HEK293 (cell line): ENCODE results near the gene NCOA7.
A peak's percentile ranks its signal among the peaks of the same experiment; 100 is the strongest.

Source experiments
- CTCF ChIA-PET: fragments of 350-600 bp; formaldehyde crosslinking; extraction: SDS; loops from one replicate; lab custom pipeline; 2021; ENCODE audit warnings: antibody characterized with exemption; lab: Yijun Ruan, JAX
- POLR2A ChIA-PET: fragments of 300-600 bp; formaldehyde crosslinking; extraction: SDS; loops from one replicate; lab custom pipeline; 2020; ENCODE audit warnings: antibody characterized with exemption, inconsistent platforms; lab: Yijun Ruan, JAX
- H3K27ac ChIP-seq: fragments of 200-500 bp; sonication (Bioruptor generic); 2 replicates; pipeline ENCODE4 v1.5.1; 2014; ENCODE audit warnings: low read depth, low read length, control low read depth, inconsistent platforms; ENCODE audit errors: extremely low read depth
- H3K36me3 ChIP-seq, 2 experiments: fragments of 200-500 bp in 1 of 2; sonication (Bioruptor generic) in 1 of 2; 1 replicate in 1 of 2; 2 replicates in 1 of 2; pipeline ENCODE4 v1.5.1; 2014 to 2017; ENCODE audit warnings: inconsistent platforms in 2 of 2, low read length in 2 of 2; ENCODE audit not compliant: control insufficient read depth in 2 of 2, insufficient read depth in 1 of 2
- H3K4me1 ChIP-seq: fragments of 200-500 bp; sonication (Bioruptor generic); 2 replicates; pipeline ENCODE4 v1.5.1; 2014; ENCODE audit warnings: mild to moderate bottlenecking, low read length, inconsistent platforms; ENCODE audit not compliant: control insufficient read depth, insufficient read depth
- H3K4me3 ChIP-seq: 2 replicates; pipeline ENCODE4 v1.5.1; 2011; ENCODE audit warnings: low read depth, mild to moderate bottlenecking, control low read depth, low read length, moderate library complexity
- H3K9me3 ChIP-seq: fragments of 200-500 bp; sonication (Bioruptor generic); 2 replicates; pipeline ENCODE4 v1.5.1; 2014; ENCODE audit warnings: low read depth, low read length, inconsistent platforms; ENCODE audit not compliant: control insufficient read depth, insufficient read depth
- EGR2 ChIP-seq: fragments of 450-650 bp; formaldehyde crosslinking; IDR thresholded peaks from 2 replicates; pipeline ENCODE4 v1.5.1; 2016; ENCODE audit warnings: low read depth, missing biosample characterization, missing genetic modification characterization
- GLI2 ChIP-seq: fragments of 450-650 bp; formaldehyde crosslinking; IDR thresholded peaks from 2 replicates; pipeline ENCODE4; 2017; ENCODE audit warnings: missing biosample characterization, missing genetic modification characterization, low read depth, borderline replicate concordance
- KLF8 ChIP-seq: fragments of 450-650 bp; formaldehyde crosslinking; IDR thresholded peaks from 2 replicates; pipeline ENCODE4 v1.5.1; 2016; ENCODE audit warnings: missing biosample characterization, missing genetic modification characterization
- KLF9 ChIP-seq: fragments of 450-650 bp; formaldehyde crosslinking; IDR thresholded peaks from 2 replicates; pipeline ENCODE4 v1.5.1; 2016; ENCODE audit warnings: missing biosample characterization, missing genetic modification characterization, low read depth
- OSR2 ChIP-seq: fragments of 450-650 bp; formaldehyde crosslinking; IDR thresholded peaks from 2 replicates; pipeline ENCODE4 v1.5.1; 2016; ENCODE audit warnings: missing biosample characterization, missing genetic modification characterization
- OVOL3 ChIP-seq: fragments of 450-650 bp; formaldehyde crosslinking; IDR thresholded peaks from 2 replicates; pipeline ENCODE4 v1.5.1; 2016; ENCODE audit warnings: missing biosample characterization, missing genetic modification characterization
- WT1 ChIP-seq: fragments of 450-650 bp; formaldehyde crosslinking; IDR thresholded peaks from 2 replicates; pipeline ENCODE4 v1.5.1; 2016; ENCODE audit warnings: missing biosample characterization, missing genetic modification characterization
- ZIC2 ChIP-seq: fragments of 450-650 bp; formaldehyde crosslinking; IDR thresholded peaks from 2 replicates; pipeline ENCODE4 v1.5.1; 2016; ENCODE audit warnings: missing biosample characterization, missing genetic modification characterization
- ZNF16 ChIP-seq: fragments of 450-650 bp; formaldehyde crosslinking; IDR thresholded peaks from 2 replicates; pipeline ENCODE4 v1.5.1; 2016; ENCODE audit warnings: low read depth, missing biosample characterization, missing genetic modification characterization
- ZNF239 ChIP-seq: fragments of 450-650 bp; formaldehyde crosslinking; IDR thresholded peaks from 2 replicates; pipeline ENCODE4 v1.5.1; 2016; ENCODE audit warnings: missing biosample characterization, missing genetic modification characterization
- ZNF311 ChIP-seq: fragments of 450-650 bp; formaldehyde crosslinking; IDR thresholded peaks from 2 replicates; pipeline ENCODE4 v1.5.1; 2017; ENCODE audit warnings: missing biosample characterization, missing genetic modification characterization, borderline replicate concordance
- ZNF366 ChIP-seq: fragments of 450-650 bp; formaldehyde crosslinking; conservative IDR thresholded peaks from 2 replicates; pipeline ENCODE4 v1.5.1; 2016; ENCODE audit warnings: missing biosample characterization, missing genetic modification characterization
- ZNF510 ChIP-seq: fragments of 450-650 bp; formaldehyde crosslinking; IDR thresholded peaks from 2 replicates; pipeline ENCODE4 v1.5.1; 2018; ENCODE audit warnings: mild to moderate bottlenecking, missing genetic modification characterization, missing biosample characterization; ENCODE audit not compliant: insufficient replicate concordance
- ZNF521 ChIP-seq: fragments of 450-650 bp; formaldehyde crosslinking; IDR thresholded peaks from 2 replicates; pipeline ENCODE4 v1.5.1; 2017; ENCODE audit warnings: missing biosample characterization, mild to moderate bottlenecking, missing genetic modification characterization
- ZNF555 ChIP-seq: fragments of 450-650 bp; formaldehyde crosslinking; conservative IDR thresholded peaks from 2 replicates; pipeline ENCODE4 v1.5.1; 2017; ENCODE audit warnings: missing biosample characterization, mild to moderate bottlenecking, missing genetic modification characterization, inconsistent platforms
- ZNF626 ChIP-seq: fragments of 450-650 bp; sonication (Bioruptor Pico); formaldehyde crosslinking; IDR thresholded peaks from 2 replicates; pipeline ENCODE4 v1.5.1; 2018; ENCODE audit warnings: missing biosample characterization, missing genetic modification characterization, inconsistent platforms
- ZNF629 ChIP-seq: fragments of 450-650 bp; formaldehyde crosslinking; IDR thresholded peaks from 2 replicates; pipeline ENCODE4 v1.5.1; 2017; ENCODE audit warnings: missing biosample characterization, missing genetic modification characterization
- ZNF654 ChIP-seq: fragments of 450-650 bp; formaldehyde crosslinking; IDR thresholded peaks from 2 replicates; pipeline ENCODE4 v1.5.1; 2016; ENCODE audit warnings: low read depth, missing biosample characterization, missing genetic modification characterization
- ZNF843 ChIP-seq: fragments of 450-650 bp; formaldehyde crosslinking; IDR thresholded peaks from 2 replicates; pipeline ENCODE4 v1.5.1; 2016; ENCODE audit warnings: missing biosample characterization, missing genetic modification characterization
- TF ChIP-seq, protein P1 (sequence below): fragments of 450-650 bp; formaldehyde crosslinking; IDR thresholded peaks from 2 replicates; pipeline ENCODE4 v1.5.1; 2016; ENCODE audit warnings: missing biosample characterization, missing genetic modification characterization
- TF ChIP-seq, protein P2 (sequence below): fragments of 450-650 bp; formaldehyde crosslinking; IDR thresholded peaks from 2 replicates; pipeline ENCODE4 v1.5.1; 2016; ENCODE audit warnings: missing biosample characterization, missing genetic modification characterization
- TF ChIP-seq, protein P3 (sequence below): fragments of 450-650 bp; formaldehyde crosslinking; IDR thresholded peaks from 2 replicates; pipeline ENCODE4 v1.5.1; 2016; ENCODE audit warnings: missing biosample characterization, missing genetic modification characterization
- TF ChIP-seq, protein P4 (sequence below): fragments of 450-650 bp; formaldehyde crosslinking; conservative IDR thresholded peaks from 2 replicates; pipeline ENCODE4 v1.5.1; 2016; ENCODE audit warnings: low read depth, missing biosample characterization, missing genetic modification characterization
- TF ChIP-seq, protein P5 (sequence below): fragments of 450-650 bp; IDR thresholded peaks from 2 replicates; pipeline ENCODE4 v1.5.1; 2018; ENCODE audit warnings: missing biosample characterization, mild to moderate bottlenecking, missing genetic modification characterization

Gene NCOA7

DNA sequence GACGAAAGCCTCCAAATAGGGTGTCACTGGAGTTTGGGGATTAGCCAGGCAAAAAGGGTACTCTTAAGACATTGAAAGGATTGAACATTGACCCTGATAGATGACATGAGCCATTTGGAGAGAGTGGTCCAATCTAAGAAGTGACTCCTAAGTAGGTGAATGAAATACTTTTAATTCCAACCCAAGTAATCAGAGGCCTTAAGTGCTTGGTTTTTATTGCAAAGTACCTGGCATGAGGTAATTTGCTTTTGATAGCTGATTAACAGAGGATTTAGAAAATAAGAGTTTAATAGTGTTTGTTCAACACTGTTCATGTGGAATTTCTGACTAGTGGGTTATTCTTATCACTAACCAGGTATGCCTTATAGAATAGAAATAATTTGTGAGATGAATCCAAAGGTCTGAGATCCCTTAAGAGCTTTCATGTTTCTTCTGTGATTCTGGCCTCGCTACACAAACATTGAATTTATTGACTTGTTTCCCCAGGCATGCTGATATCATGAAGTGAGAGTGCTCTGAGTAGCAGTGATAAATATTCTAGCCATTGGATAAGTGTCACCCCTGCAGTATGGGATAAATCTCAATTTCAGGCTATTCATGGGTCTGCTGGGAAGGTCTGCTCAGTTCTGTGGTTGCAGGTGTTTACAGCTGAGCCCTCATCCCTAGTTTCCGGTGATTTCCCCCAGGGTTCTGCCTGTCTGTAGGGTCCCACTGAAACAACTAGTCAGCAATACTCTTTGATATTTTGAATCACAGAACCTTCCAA is 6.5 kb downstream of the NCOA7 start:
- ChIA-PET CTCF (interaction anchor here (0.6 to 1.9 kb wide), 5 partner anchors 16 to 197 kb away, joined by 3 to 5 read pairs (median 4); partner anchors contain the start of gene HINT3), POLR2A (interaction anchor here (0.7 kb wide), 1 partner anchor 8 kb away, joined by 3 read pairs; no protein-coding TSS in a partner anchor)
- Histone ChIP-seq H3K36me3 (peaks cover 0 to 3% of the 10 kb centered on the region in 2 experiments; a peak in 1 of 3 replicates), H3K9me3 (no peaks in the 10 kb centered on the region), H3K4me3 (no peak overlapping the region), H3K4me1 (peaks cover 31% of the 10 kb centered on the region), H3K27ac (no peak overlapping the region)
- TF ChIP-seq WT1 (tag by site-specific recombination) (no peak), GLI2 (tag by site-specific recombination) (no peak), ZNF311 (no peak), ZNF654 (tag by site-specific recombination) (no peak), OVOL3 (tag by site-specific recombination) (0 out of 2 replicates have a peak, but pooled peaks have one; percentile 37), EGR2 (tag by site-specific recombination) (no peak), OSR2 (tag by site-specific recombination) (peak; percentile 54; the same call in 1 of the 2 replicates), KLF9 (tag by site-specific recombination) (no peak), ZNF521 (tag by site-specific recombination) (no peak), ZNF626 (tag by site-specific recombination) (no peak), ZNF629 (peak; percentile 27; the same call in 1 of the 2 replicates), ZNF555 (tag by site-specific recombination) (no peak), ZIC2 (tag by site-specific recombination) (peak; percentile 60), KLF8 (tag by site-specific recombination) (no peak), ZNF239 (tag by site-specific recombination) (no peak), ZNF510 (tag by site-specific recombination) (no peak), ZNF843 (tag by site-specific recombination) (peak; percentile 73; the same call in 1 of the 2 replicates), ZNF366 (tag by site-specific recombination) (peak; percentile 13; the same call in 1 of the 2 replicates), ZNF16 (no peak)
- TF ChIP-seq, protein P1, sequence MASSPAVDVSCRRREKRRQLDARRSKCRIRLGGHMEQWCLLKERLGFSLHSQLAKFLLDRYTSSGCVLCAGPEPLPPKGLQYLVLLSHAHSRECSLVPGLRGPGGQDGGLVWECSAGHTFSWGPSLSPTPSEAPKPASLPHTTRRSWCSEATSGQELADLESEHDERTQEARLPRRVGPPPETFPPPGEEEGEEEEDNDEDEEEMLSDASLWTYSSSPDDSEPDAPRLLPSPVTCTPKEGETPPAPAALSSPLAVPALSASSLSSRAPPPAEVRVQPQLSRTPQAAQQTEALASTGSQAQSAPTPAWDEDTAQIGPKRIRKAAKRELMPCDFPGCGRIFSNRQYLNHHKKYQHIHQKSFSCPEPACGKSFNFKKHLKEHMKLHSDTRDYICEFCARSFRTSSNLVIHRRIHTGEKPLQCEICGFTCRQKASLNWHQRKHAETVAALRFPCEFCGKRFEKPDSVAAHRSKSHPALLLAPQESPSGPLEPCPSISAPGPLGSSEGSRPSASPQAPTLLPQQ (tag by site-specific recombination), result 0 out of 2 replicates have a peak, but pooled peaks have one; percentile 8
- TF ChIP-seq, protein P2, sequence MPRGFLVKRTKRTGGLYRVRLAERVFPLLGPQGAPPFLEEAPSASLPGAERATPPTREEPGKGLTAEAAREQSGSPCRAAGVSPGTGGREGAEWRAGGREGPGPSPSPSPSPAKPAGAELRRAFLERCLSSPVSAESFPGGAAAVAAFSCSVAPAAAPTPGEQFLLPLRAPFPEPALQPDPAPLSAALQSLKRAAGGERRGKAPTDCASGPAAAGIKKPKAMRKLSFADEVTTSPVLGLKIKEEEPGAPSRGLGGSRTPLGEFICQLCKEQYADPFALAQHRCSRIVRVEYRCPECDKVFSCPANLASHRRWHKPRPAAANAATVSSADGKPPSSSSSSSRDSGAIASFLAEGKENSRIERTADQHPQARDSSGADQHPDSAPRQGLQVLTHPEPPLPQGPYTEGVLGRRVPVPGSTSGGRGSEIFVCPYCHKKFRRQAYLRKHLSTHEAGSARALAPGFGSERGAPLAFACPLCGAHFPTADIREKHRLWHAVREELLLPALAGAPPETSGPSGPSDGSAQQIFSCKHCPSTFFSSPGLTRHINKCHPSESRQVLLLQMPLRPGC (tag by site-specific recombination), result 0 out of 2 replicates have a peak, but pooled peaks have one; percentile 13
- TF ChIP-seq, protein P3, sequence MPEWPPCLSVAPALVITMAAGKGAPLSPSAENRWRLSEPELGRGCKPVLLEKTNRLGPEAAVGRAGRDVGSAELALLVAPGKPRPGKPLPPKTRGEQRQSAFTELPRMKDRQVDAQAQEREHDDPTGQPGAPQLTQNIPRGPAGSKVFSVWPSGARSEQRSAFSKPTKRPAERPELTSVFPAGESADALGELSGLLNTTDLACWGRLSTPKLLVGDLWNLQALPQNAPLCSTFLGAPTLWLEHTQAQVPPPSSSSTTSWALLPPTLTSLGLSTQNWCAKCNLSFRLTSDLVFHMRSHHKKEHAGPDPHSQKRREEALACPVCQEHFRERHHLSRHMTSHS (tag by site-specific recombination), result no peak
- TF ChIP-seq, protein P4, sequence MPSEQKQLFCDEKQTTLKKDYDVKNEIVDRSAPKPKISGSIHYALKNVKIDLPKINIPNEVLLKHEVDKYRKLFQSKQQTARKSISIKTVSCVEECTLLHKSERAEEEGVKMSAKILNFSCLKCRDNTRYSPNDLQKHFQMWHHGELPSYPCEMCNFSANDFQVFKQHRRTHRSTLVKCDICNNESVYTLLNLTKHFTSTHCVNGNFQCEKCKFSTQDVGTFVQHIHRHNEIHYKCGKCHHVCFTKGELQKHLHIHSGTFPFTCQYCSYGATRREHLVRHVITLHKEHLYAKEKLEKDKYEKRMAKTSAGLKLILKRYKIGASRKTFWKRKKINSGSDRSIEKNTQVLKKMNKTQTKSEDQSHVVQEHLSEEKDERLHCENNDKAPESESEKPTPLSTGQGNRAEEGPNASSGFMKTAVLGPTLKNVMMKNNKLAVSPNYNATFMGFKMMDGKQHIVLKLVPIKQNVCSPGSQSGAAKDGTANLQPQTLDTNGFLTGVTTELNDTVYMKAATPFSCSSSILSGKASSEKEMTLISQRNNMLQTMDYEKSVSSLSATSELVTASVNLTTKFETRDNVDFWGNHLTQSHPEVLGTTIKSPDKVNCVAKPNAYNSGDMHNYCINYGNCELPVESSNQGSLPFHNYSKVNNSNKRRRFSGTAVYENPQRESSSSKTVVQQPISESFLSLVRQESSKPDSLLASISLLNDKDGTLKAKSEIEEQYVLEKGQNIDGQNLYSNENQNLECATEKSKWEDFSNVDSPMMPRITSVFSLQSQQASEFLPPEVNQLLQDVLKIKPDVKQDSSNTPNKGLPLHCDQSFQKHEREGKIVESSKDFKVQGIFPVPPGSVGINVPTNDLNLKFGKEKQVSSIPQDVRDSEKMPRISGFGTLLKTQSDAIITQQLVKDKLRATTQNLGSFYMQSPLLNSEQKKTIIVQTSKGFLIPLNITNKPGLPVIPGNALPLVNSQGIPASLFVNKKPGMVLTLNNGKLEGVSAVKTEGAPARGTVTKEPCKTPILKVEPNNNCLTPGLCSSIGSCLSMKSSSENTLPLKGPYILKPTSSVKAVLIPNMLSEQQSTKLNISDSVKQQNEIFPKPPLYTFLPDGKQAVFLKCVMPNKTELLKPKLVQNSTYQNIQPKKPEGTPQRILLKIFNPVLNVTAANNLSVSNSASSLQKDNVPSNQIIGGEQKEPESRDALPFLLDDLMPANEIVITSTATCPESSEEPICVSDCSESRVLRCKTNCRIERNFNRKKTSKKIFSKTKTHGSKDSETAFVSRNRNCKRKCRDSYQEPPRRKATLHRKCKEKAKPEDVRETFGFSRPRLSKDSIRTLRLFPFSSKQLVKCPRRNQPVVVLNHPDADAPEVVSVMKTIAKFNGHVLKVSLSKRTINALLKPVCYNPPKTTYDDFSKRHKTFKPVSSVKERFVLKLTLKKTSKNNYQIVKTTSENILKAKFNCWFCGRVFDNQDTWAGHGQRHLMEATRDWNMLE (tag by site-specific recombination), result no peak
- TF ChIP-seq, protein P5, sequence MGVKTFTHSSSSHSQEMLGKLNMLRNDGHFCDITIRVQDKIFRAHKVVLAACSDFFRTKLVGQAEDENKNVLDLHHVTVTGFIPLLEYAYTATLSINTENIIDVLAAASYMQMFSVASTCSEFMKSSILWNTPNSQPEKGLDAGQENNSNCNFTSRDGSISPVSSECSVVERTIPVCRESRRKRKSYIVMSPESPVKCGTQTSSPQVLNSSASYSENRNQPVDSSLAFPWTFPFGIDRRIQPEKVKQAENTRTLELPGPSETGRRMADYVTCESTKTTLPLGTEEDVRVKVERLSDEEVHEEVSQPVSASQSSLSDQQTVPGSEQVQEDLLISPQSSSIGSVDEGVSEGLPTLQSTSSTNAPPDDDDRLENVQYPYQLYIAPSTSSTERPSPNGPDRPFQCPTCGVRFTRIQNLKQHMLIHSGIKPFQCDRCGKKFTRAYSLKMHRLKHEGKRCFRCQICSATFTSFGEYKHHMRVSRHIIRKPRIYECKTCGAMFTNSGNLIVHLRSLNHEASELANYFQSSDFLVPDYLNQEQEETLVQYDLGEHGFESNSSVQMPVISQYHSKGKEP (tag by site-specific recombination), result no peak
